ENCODE measurements around the gene CCNYL1.

GRCh38 chr2:207764096-207764630 is 52.7 kb downstream of the CCNYL1 start:
- TF ChIP-seq CTCF (IDR thresholded peaks at IDR 0.05) (no peak), POLR2A (IDR thresholded peaks at IDR 0.05) (no peak)

Measured in prostate gland (tissue), 2 donors.